Activated CD4-positive, alpha-beta T cell treated with anti-CD3 and anti-CD28 coated beads for 4 hours (primary cell): ENCODE results near the gene PTPRC.

Source experiments
- DNase-seq, 2 donors: peaks; one replicate each; pipeline ENCODE4 v3.0.0-alpha.2; 2020

The PTPRC gene

DNA sequence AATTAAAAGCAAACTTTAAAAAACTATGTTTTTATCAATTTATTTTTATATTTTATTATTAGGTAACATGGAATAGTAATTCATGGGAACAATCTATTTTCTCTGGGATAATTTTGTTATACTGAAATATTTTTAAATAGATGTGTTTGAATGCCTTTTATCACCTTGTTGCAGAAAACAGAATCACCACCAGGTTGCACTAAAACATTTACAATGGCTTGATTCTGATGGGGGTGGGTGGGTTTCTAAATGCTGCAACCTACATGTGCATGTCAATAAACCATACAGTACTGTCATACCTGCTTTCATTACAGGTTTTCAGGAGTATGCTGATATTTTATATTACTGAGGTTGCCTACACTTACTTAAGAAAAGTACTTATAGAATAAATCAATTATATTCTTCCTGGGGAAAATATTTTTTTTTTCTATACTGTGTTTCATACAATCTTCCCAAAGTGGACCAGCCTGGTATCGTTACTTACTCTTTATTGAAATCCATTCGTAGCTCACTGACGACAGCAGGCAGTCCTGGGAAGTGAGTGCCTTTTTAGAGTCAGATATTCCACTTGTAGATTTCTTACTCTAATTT, 132.8 kb downstream of the PTPRC start:
- DNase-seq, result no peak

DNA sequence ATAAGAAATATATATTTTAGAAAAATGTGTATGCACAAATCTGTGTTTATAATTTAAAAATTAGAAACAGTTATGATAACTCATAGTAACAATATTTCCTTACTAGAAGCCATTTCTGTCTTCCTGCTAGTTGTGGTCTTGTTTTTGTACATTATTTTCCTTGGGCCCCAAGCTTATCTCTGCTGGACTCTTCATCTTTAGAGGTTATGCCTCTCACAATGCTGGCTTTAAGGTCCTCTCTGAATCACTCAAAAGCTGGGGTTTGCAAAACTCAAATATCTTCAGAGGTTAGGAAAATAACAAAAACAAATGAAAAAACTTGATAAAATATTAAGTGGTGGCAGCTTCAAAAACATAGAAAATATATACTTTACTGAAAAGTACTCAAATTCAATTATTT, 133.8 kb downstream of the PTPRC start:
- no peak for DNase-seq

DNA sequence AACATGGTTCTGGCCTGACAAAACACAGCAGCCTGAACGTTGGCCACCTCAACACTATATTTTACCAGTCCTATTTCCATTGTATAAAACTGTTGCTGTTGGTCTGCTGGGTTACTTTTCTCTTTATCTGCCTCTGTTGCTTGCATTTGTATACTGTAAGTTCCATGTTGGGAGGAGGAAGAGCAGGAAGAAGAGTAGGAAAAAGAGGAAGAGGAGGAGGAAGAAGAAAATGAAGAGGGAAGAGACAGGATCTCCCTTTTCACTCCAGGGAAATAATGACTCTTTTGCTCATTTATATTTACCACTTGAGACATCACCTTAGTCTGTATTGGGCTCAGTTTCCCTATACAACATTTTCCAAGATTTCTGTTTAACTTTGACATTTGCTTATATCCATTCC, 134.2 kb downstream of the PTPRC start:
- no peak for DNase-seq

DNA sequence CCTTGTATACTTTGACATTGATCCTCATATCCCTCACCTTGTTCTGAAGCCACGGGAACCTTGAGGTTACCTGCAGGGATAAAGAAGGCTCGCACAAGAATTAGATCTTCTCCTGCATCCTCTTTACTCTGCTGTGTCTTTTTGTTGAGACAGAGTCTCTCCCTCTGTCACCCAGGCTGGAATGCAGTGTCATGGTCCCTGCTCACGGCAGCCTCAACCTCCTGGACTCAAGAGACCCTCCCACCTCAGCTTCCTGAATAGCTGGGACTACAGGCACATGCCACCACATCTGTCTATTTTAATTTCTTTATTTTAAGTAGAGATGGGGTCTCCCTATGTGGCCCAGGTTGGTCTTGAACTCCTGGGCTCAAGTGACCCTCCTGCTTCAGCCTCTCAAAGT, 134.7 kb downstream of the PTPRC start:
- no peak for DNase-seq

DNA sequence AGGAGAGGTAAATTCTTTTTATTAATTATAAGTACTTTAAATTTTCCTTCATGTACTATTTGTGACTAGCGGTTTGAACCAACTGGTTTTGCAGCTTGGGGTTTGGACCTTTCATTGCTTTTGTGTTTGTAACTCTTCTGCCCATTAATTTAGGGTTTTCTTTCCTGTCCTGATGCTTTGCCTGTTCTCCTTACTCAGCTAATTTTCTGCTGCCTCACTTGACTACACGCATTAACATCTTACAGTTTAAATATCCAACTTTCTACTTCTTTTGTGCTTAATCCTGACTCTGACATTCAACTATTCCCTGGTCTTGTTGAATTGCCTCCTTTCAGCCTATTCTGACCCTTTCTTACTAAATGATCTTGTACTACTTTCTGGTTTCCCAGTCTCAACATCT, 135.6 kb downstream of the PTPRC start:
- no peak for DNase-seq

DNA sequence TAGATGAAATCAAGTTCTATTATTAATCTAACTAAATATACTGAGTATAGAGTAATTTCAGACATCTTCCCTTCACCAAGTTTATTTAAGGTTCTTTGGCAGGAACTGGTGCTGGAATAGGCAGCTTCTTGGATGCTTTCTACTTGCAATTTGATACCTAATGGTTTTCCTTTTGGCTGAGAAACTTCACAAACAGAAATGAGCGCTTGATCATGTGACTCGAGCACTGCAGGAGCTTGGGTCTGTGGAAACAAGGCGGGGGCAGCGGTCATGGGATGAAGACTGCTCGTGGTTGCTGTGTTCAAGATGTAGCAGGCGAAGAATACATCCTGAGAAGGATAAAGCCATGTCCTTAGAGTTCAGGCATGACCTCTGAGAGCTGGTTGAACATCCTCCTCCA, 136.8 kb downstream of the PTPRC start:
- DNase-seq, result no peak

DNA sequence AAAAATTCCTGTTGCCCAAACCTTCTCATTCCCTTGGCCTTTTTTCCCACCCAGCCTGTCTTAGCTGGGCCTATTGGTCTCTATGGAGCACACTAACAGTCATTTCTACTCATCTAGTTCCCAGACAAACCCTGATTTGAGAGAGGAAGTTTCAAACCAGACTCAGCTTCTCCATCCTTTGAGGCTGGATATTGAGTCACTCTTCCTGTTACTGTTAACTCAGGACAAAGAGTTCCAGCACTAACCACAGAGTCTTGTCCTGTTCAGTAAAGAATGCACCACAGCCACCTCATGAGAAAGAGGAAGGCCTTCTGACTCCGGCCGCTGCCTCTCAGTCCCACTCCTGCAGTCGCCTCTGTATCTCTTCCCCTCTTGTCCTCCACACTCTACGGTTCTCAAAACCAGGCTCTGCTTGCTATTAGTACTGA, 137.8 kb downstream of the PTPRC start:
- DNase-seq, result no peak

DNA sequence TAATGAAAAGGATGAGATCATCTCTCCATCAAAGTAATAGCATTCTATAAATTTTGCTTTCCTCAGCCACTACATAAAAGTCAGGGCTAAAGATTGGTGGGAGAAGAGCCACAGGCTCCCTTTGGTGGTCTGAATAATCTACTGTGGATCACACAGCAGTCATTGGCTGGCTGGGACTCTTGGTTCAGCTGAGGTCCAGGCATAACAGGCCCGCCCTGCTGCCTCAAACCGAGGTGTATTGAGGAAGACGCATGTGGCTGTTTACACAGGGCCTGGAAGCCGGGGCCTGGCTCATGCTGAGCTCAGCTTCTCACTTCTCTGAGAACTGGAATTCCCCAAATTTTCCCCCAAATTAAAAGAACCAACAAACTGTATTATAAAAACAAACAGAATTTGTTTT, 139.2 kb downstream of the PTPRC start:
- no peak for DNase-seq

DNA sequence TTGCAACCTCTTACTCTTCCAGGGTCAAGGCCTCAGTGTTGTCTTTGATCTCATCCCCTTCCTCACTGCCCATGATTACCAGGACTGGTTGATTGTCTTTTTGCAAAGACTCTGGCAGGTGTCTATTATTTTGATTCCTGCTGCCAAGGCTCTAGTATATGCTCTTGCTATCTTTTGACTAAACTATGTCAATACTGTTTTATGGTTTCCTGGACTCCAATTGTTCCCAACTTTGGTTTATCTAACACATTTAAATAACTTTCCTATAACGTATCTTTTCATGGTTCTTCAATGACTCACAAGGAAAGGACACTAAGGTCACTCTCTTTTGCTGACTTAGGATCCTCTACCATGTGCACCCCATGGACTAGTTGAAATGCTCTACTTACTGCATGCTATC, 141.5 kb downstream of the PTPRC start:
- no peak for DNase-seq

DNA sequence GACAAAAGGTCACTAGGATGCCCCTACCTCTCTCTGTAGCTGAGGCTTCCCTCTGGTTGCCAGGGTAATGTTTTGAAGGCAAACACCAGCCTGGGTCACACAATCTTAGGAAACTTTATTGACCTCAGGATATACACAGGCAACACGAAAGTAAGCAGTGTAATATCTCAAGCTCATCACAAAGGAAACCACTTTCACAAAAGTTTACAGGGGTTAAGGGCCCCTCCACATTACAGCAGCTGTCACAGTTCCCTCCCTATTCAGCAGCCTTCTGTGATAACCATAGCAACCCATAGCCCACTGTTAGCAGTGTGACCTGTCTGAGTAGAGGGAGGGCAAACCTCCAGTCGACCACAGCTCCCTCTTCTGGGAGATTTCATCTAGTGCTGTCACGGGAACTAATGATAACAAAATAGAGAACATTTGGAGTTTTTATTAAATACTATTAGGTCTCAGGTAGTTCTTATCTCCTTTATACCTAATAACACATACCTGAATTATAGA, 149.8 kb downstream of the PTPRC start:
- DNase-seq, result no peak

DNA sequence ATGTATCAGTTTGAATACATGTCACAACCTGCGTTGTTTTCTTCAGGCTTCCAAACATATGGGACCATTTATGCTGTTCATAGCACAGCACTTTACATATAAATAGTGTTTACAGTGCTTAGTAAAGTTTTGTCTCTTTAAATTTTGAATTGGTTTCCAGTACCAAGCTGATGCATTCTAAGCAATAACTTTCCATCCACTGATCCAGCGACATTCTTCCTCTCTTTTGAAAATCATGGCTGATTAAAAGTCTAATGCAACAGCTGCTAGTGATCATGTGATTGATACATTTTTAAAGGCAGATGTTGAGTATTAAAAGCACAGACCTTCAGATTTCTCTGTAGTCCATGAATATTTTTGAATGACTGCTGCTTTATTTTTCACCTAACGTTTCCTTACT, 154.9 kb downstream of the PTPRC start:
- no peak for DNase-seq

DNA sequence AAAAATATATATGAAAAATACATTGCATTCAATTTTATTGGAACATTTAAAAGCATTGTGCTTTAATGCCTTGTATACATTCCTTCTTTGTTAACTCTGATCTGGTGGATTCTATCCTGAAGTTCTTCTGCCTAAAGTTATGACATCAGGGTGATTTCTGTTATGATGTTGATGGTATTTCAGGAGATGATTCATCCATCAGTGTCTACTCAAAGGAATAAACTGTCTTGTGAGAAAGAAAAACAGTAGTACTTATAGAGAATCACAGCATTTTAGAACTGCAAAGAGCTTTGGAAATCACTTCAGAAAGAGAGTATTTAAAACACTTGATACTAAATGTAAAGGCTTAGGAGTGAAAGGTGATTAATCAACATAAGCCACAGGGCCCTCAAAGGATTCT, 155.7 kb downstream of the PTPRC start:
- no peak for DNase-seq

DNA sequence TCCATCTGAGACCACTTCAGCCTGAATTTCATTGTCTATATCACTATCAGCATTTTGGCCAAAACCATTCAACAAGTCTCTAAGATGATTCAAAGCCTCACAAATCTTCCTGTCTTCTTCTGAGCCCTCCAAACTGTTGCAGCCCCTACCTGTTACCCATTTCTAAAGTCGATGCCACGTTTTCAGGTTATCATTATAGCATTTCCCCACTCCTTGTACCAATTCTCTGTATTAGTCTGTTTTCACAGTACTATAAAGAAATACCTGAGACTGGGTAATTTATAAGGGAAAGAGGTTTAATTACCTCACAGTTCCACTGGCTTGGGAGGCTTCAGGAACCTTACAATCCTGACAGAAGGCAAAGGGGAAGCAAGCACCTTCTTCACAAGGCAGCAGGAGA, 158.8 kb downstream of the PTPRC start:
- no peak for DNase-seq

DNA sequence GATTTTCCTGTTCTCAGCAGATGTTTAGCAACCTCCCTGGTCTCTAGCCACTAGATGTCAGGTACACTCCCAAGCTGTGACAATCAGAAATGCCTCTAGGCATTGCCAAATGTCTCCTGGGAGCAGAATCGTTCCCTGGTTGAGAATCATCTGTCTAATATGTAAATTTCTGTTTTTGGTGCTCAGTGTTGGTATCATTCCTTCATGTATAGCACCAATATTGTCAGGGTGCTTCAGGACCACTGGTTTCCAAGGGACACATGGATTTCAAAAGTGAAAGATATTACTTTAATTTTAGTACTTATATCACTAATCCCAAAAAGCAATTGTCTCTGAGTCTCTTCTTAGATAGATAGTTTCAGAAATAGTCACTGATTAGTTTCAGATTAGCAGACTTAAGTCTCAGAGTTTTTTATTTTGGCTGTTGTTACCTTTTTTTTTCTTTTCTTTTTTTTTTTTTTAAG, 160.1 kb downstream of the PTPRC start:
- no peak for DNase-seq

DNA sequence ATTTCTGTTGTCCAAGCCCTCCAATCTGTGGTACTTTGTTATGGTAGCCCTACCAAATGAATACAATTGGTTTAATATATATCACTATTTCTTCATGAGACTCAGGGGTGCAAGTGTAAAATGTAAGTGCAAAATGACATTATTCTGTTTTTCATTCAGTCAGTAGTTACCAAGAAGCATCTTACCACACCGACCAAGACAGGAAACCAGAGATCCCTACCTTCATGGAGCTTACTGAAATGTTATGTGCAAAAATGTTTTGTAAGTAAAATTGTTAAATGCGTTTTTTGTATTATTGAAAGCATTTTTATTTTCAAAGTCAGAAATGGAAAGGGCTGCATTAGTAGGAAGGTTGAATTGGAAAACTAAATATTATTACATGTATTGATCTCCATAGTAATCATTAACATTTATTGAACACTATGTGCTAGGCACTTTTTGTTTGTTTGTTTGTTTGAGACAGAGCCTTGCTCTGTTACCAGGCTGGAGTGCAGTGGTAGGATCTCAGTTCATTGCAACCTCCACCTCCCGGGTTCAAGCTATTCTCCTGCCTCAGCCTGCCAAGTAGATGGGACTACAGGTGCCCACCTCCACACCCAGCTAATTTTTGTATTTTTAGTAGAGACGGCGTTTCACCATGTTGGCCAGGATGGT, 166.8 kb downstream of the PTPRC start:
- no peak for DNase-seq

DNA sequence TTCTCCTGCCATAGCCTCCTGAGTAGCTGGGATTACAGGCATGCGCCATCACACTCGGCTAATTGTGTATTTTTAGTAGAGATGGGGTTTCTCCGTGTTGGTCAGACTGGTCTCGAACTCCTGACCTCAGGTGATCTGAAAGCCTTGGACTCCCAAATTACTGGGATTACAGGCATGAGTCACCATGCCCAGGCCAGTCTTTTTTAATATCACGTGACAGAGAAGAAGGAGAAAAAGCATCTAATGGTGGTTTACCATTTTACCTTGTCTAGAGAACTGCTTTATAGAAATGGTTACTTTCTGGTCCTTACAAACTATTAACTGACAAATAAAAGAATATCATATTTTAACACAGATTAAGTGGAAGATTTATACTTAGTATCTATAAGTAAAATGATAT, 168.0 kb downstream of the PTPRC start:
- DNase-seq, result no peak
